ENCODE results near the gene DRC1.

Gene DRC1

GRCh38 chr2:26457251-26457666 lies 55.5 kb downstream of the DRC1 start:
- TF ChIP-seq NFIC (IDR thresholded peaks at IDR 0.05) (no peak), ZBTB7A (IDR thresholded peaks at IDR 0.05; ENCODE audit: low read depth) (0 out of 2 replicates have a peak, but pooled peaks have one; percentile 19), TCF12 (IDR thresholded peaks at IDR 0.05; ENCODE audit: low read depth) (no peak)

- TF ChIP-seq REST (IDR thresholded peaks at IDR 0.05; ENCODE audit: low read depth) (no peak), YY1 (IDR thresholded peaks at IDR 0.05; ENCODE audit: low read depth) (no peak), CREB1 (IDR thresholded peaks at IDR 0.05; ENCODE audit: low read depth) (no peak), FOXM1 (IDR thresholded peaks at IDR 0.05; ENCODE audit: borderline replicate concordance, low read depth) (no peak), TCF12 (IDR thresholded peaks at IDR 0.05; ENCODE audit: low read depth) (peak; percentile 70), ZBTB7A (IDR thresholded peaks at IDR 0.05; ENCODE audit: low read depth) (peak; percentile 62; the same call in 1 of the 2 replicates), USF1 (IDR thresholded peaks at IDR 0.05) (peak; percentile 21; the same call in 1 of the 2 replicates), EGR1 (IDR thresholded peaks at IDR 0.05) (no peak), TEAD4 (IDR thresholded peaks at IDR 0.05) (0 out of 2 replicates have a peak, but pooled peaks have one; percentile 35), TAF1 (IDR thresholded peaks at IDR 0.05; ENCODE audit: low read depth) (no peak), MAX (IDR thresholded peaks at IDR 0.05) (0 out of 2 replicates have a peak, but pooled peaks have one; percentile 20), EP300 (IDR thresholded peaks at IDR 0.05; ENCODE audit: borderline replicate concordance) (peak; percentile 71; the same call in 1 of the 2 replicates), CEBPB (IDR thresholded peaks at IDR 0.05) (no peak), NFIC (IDR thresholded peaks at IDR 0.05) (peak; percentile 76), RAD21 (IDR thresholded peaks at IDR 0.05; ENCODE audit: low read depth) (no peak)
Observed at GRCh38 chr2:26457695-26458364, 56.1 kb downstream of the DRC1 start.

- TF ChIP-seq NFIC (IDR thresholded peaks at IDR 0.05) = no peak
Observed at GRCh38 chr2:26458365-26459042, 56.8 kb downstream of the DRC1 start.

- no peak for TF ChIP-seq YY1 (IDR thresholded peaks at IDR 0.05; ENCODE audit: low read depth)
- TF ChIP-seq REST (IDR thresholded peaks at IDR 0.05; ENCODE audit: low read depth) = no peak
- TF ChIP-seq CEBPB (IDR thresholded peaks at IDR 0.05) = no peak
- no peak for TF ChIP-seq ZBTB7A (IDR thresholded peaks at IDR 0.05; ENCODE audit: low read depth)
- TF ChIP-seq MAX (IDR thresholded peaks at IDR 0.05) = no peak
Observed at GRCh38 chr2:26459991-26460612, 58.4 kb downstream of the DRC1 start.

- TF ChIP-seq EGR1 (IDR thresholded peaks at IDR 0.05) = no peak
- no peak for TF ChIP-seq EP300 (IDR thresholded peaks at IDR 0.05; ENCODE audit: borderline replicate concordance)
- no peak for TF ChIP-seq RAD21 (IDR thresholded peaks at IDR 0.05; ENCODE audit: low read depth)
- no peak for TF ChIP-seq MAX (IDR thresholded peaks at IDR 0.05)
- no peak for TF ChIP-seq TEAD4 (IDR thresholded peaks at IDR 0.05)
- TF ChIP-seq FOXM1 (IDR thresholded peaks at IDR 0.05; ENCODE audit: borderline replicate concordance, low read depth) = no peak
- no peak for TF ChIP-seq TAF1 (IDR thresholded peaks at IDR 0.05; ENCODE audit: low read depth)
- no peak for TF ChIP-seq USF1 (IDR thresholded peaks at IDR 0.05)
- no peak for TF ChIP-seq ZBTB7A (IDR thresholded peaks at IDR 0.05; ENCODE audit: low read depth)
- no peak for TF ChIP-seq NFIC (IDR thresholded peaks at IDR 0.05)
- TF ChIP-seq TCF12 (IDR thresholded peaks at IDR 0.05; ENCODE audit: low read depth) = no peak
- no peak for TF ChIP-seq YY1 (IDR thresholded peaks at IDR 0.05; ENCODE audit: low read depth)
- no peak for TF ChIP-seq CREB1 (IDR thresholded peaks at IDR 0.05; ENCODE audit: low read depth)
- no peak for TF ChIP-seq CEBPB (IDR thresholded peaks at IDR 0.05)
- TF ChIP-seq REST (IDR thresholded peaks at IDR 0.05; ENCODE audit: low read depth) = no peak
Observed at GRCh38 chr2:26460613-26461031, 58.9 kb downstream of the DRC1 start.
